Measurements from ENCODE around the gene MRPL21. TPM values are rescaled to one million over a fixed set of nuclear protein-coding genes. Genes with fewer than 3 reads are reported as not detected.

The MRPL21 gene
- total RNA-seq, 1 experiment from 2014 or later: 179 TPM

DNA sequence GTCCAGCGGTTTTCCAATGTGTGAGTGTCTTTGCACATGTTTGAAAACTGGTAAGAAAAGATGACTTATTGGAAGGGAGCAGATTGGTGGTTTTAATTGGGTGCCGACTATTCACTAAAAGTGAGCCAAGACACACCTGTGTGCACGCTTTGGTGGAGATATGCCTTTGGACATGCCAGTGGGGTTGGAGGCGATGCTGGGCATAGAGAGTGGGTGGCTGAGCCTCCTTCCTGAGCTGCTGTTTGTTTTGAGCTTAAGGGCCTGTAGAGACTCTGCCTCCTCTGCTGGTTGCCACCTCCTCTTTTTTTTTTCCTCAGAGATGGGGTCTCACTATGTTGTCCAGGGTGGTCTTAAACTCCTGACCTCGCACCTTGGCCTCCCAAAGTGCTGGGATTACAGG, 9.6 kb upstream of the MRPL21 start:
- Histone ChIP-seq H3K9me3 (no peaks in the 10 kb centered on the region), H3K36me3 (ENCODE audit: control insufficient read depth, insufficient read depth, low read length) (peaks cover 11% of the 10 kb centered on the region), H3K4me3 (ENCODE audit: low read depth, low read length) (no peak overlapping the region), H3K27me3 (replicated peaks; ENCODE audit: control insufficient read depth, insufficient read depth, low read length) (no peaks in the 10 kb centered on the region), H3K4me1 (no peaks in the 10 kb centered on the region)
- Mint-ChIP-seq H3K27ac (ENCODE audit: unreplicated experiment) (no peak overlapping the region), H3K9me3 (ENCODE audit: unreplicated experiment) (no peaks in the 10 kb centered on the region), H3K4me1 (ENCODE audit: low read depth, unreplicated experiment) (no peaks in the 10 kb centered on the region), H3K36me3 (ENCODE audit: insufficient read depth, unreplicated experiment) (peaks cover 93% of the 10 kb centered on the region), H3K4me3 (ENCODE audit: unreplicated experiment) (no peak overlapping the region), H3K27me3 (ENCODE audit: insufficient read depth, unreplicated experiment) (no peaks in the 10 kb centered on the region)
- ChIA-PET CTCF (no interaction called here), POLR2A (no interaction called here)
- TF ChIP-seq, protein P1, sequence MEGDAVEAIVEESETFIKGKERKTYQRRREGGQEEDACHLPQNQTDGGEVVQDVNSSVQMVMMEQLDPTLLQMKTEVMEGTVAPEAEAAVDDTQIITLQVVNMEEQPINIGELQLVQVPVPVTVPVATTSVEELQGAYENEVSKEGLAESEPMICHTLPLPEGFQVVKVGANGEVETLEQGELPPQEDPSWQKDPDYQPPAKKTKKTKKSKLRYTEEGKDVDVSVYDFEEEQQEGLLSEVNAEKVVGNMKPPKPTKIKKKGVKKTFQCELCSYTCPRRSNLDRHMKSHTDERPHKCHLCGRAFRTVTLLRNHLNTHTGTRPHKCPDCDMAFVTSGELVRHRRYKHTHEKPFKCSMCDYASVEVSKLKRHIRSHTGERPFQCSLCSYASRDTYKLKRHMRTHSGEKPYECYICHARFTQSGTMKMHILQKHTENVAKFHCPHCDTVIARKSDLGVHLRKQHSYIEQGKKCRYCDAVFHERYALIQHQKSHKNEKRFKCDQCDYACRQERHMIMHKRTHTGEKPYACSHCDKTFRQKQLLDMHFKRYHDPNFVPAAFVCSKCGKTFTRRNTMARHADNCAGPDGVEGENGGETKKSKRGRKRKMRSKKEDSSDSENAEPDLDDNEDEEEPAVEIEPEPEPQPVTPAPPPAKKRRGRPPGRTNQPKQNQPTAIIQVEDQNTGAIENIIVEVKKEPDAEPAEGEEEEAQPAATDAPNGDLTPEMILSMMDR (IDR thresholded peaks at IDR 0.05; ENCODE audit: insufficient read depth in 1 of 2, low read depth in 1 of 2, low read length in 1 of 2, severe bottlenecking in 1 of 2, unreplicated experiment in 1 of 2): no peak
- DNase-seq: no peak
- BruUV-seq (replicated peaks): no TSS peak
- intact Hi-C loops (cut with micrococcal nuclease; ENCODE audit: unreplicated experiment): no loop called here

DNA sequence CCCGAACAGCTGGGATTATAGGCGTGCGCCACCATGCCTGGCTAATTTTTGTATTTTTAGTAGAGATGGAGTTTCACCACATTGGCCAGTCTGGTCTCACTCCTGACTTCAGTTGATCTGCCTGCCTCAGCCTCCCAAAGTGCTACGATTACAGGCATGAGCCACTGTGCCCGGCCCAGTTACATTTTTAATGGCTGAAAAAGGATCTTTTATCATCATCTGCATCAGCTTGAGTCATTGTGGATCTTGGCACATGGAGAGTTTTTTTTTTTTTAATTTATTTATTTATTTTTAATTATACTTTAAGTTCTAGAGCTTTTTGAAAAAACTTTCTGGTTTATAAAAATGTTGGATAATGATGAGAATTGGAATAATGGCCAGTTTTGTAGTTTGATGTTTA, 8.6 kb upstream of the MRPL21 start:
- Mint-ChIP-seq H3K4me1 (ENCODE audit: low read depth, unreplicated experiment) (no peaks in the 10 kb centered on the region), H3K9me3 (ENCODE audit: unreplicated experiment) (no peaks in the 10 kb centered on the region), H3K27me3 (ENCODE audit: insufficient read depth, unreplicated experiment) (no peaks in the 10 kb centered on the region), H3K4me3 (ENCODE audit: unreplicated experiment) (no peak overlapping the region), H3K27ac (ENCODE audit: unreplicated experiment) (no peak overlapping the region), H3K36me3 (ENCODE audit: insufficient read depth, unreplicated experiment) (peaks cover 92% of the 10 kb centered on the region)
- no TSS peak for BruUV-seq (replicated peaks)
- no peaks in the 10 kb centered on the region for H3K4me1 ChIP-seq
- no peaks in the 10 kb centered on the region for H3K9me3 ChIP-seq
- H3K36me3 ChIP-seq (ENCODE audit: control insufficient read depth, insufficient read depth, low read length): peaks cover 11% of the 10 kb centered on the region
- H3K27me3 ChIP-seq (replicated peaks; ENCODE audit: control insufficient read depth, insufficient read depth, low read length): no peaks in the 10 kb centered on the region
- DNase-seq: no peak
- CTCF ChIA-PET: no interaction called here
- intact Hi-C loops (cut with micrococcal nuclease; ENCODE audit: unreplicated experiment): no loop called here
- POLR2A ChIA-PET: interaction anchor here (0.6 kb wide), 1 partner anchor 22 kb away, joined by 3 read pairs; no protein-coding TSS in a partner anchor
- TF ChIP-seq, protein P1 (IDR thresholded peaks at IDR 0.05; ENCODE audit: insufficient read depth in 1 of 2, low read depth in 1 of 2, low read length in 1 of 2, severe bottlenecking in 1 of 2, unreplicated experiment in 1 of 2): no peak
- no peak overlapping the region for H3K4me3 ChIP-seq (ENCODE audit: low read depth, low read length)

DNA sequence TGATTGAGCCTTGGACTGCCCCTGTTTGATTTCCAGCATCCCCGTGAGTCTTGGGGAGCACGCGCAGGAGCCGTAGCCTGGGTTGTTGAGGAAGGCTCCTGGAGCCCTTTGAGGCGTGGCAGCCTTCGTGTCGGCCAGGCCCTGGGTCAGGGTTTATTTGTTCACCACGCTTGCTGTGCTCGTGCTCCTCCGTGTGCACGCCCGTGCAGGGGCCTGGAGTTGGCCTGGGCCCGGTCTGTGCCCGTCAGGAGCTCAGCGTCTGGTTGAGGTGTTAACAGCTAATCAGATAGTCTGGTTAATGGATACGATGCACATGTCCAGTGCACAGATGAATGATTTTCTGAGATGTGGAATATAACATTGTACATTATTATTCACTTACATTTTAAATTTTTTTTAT, 8.1 kb upstream of the MRPL21 start:
- Histone ChIP-seq H3K36me3 (ENCODE audit: control insufficient read depth, insufficient read depth, low read length) (peaks cover 11% of the 10 kb centered on the region), H3K4me3 (ENCODE audit: low read depth, low read length) (no peak overlapping the region), H3K9me3 (no peaks in the 10 kb centered on the region), H3K27me3 (replicated peaks; ENCODE audit: control insufficient read depth, insufficient read depth, low read length) (no peaks in the 10 kb centered on the region), H3K4me1 (no peaks in the 10 kb centered on the region)
- ChIA-PET POLR2A (interaction anchor here (0.6 kb wide), 1 partner anchor 22 kb away, joined by 3 read pairs; no protein-coding TSS in a partner anchor), CTCF (no interaction called here)
- Mint-ChIP-seq H3K27ac (ENCODE audit: unreplicated experiment) (no peak overlapping the region), H3K4me1 (ENCODE audit: low read depth, unreplicated experiment) (no peaks in the 10 kb centered on the region), H3K4me3 (ENCODE audit: unreplicated experiment) (no peak overlapping the region), H3K36me3 (ENCODE audit: insufficient read depth, unreplicated experiment) (peaks cover 89% of the 10 kb centered on the region), H3K9me3 (ENCODE audit: unreplicated experiment) (no peaks in the 10 kb centered on the region), H3K27me3 (ENCODE audit: insufficient read depth, unreplicated experiment) (no peaks in the 10 kb centered on the region)
- no TSS peak for BruUV-seq (replicated peaks)
- intact Hi-C loops (cut with micrococcal nuclease; ENCODE audit: unreplicated experiment): no loop called here
- TF ChIP-seq, protein P1 (IDR thresholded peaks at IDR 0.05; ENCODE audit: insufficient read depth in 1 of 2, low read depth in 1 of 2, low read length in 1 of 2, severe bottlenecking in 1 of 2, unreplicated experiment in 1 of 2): no peak
- no peak for DNase-seq
